Measurements from ENCODE around the gene TMEM45A.

The TMEM45A gene

DNA sequence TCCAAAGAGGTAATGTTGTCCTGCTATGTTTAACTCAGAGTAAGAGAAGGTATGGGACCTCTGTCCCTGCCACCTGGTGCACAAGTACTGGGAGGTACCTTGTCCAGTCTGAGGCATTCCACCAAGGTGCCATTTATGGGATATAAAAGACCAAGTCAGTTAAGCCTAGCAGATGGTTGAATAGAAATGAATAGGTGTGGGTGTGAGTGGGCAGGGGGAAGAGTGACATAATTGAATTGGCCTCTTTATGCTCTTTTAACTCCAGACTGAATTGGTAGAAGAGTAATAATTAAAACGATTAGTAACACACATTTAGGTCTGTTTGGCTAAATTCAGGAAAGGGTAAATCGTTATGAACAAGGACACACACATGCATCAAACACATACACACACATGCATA lies 117.5 kb downstream of the TMEM45A start:
- Histone ChIP-seq H4K20me1 (ENCODE audit: low read depth, low read length) (no peaks in the 10 kb centered on the region), H3K9me2 (replicated peaks; ENCODE audit: insufficient read depth, low read length) (no peaks in the 10 kb centered on the region), H3K36me3 (ENCODE audit: low read length) (no peaks in the 10 kb centered on the region), H3K4me3 (ENCODE audit: insufficient read depth, low read length, poor library complexity, severe bottlenecking) (no peak overlapping the region), H3K4me2 (ENCODE audit: low read depth, low read length, poor library complexity, severe bottlenecking) (no peak overlapping the region), H3K27ac (ENCODE audit: low read depth, low read length) (no peak overlapping the region), H3K9ac (ENCODE audit: low read length) (no peak overlapping the region), H2AFZ (ENCODE audit: low read depth, low read length, severe bottlenecking) (no peak overlapping the region), H3K27me3 (ENCODE audit: low read length) (no peaks in the 10 kb centered on the region), H3K9me3 (ENCODE audit: insufficient read depth, low read length) (no peaks in the 10 kb centered on the region), H3K79me2 (ENCODE audit: insufficient read depth, low read length) (no peaks in the 10 kb centered on the region), H3F3A (ENCODE audit: insufficient read depth) (no peaks in the 10 kb centered on the region)
- TF ChIP-seq CTCF (IDR thresholded peaks at IDR 0.05; ENCODE audit: insufficient read depth, low read length, poor library complexity, severe bottlenecking) (no peak), EZH2phosphoT487 (conservative IDR thresholded peaks at IDR 0.05; ENCODE audit: low read length) (no peak)

DNA sequence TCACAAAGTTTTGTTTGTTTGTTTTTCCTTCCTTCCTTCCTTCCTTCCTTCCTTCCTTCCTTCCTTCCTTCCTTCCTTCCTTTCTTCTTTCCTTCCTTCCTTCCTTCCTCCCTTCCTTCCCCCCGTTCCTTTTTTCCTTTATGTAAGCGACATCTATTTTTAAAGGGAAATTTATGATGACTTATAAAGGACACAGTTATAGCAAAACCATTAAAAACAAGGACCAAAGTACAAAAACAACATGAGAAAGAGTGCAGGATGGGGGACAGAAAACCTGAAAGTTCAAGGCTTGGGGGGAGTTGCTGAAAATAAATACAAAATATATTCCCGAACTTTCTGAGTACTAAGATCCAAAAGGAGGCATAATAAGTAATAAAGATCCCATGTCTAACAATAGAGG lies 118.8 kb downstream of the TMEM45A start:
- Histone ChIP-seq H2AFZ (ENCODE audit: low read depth, low read length, severe bottlenecking) (no peak overlapping the region), H3K36me3 (ENCODE audit: low read length) (no peaks in the 10 kb centered on the region), H3K79me2 (ENCODE audit: insufficient read depth, low read length) (no peaks in the 10 kb centered on the region), H4K20me1 (ENCODE audit: low read depth, low read length) (no peaks in the 10 kb centered on the region), H3K4me3 (ENCODE audit: insufficient read depth, low read length, poor library complexity, severe bottlenecking) (no peak overlapping the region), H3F3A (ENCODE audit: insufficient read depth) (no peaks in the 10 kb centered on the region), H3K27me3 (ENCODE audit: low read length) (no peaks in the 10 kb centered on the region), H3K9me2 (replicated peaks; ENCODE audit: insufficient read depth, low read length) (no peaks in the 10 kb centered on the region), H3K9me3 (ENCODE audit: insufficient read depth, low read length) (no peaks in the 10 kb centered on the region), H3K27ac (ENCODE audit: low read depth, low read length) (no peak overlapping the region), H3K4me2 (ENCODE audit: low read depth, low read length, poor library complexity, severe bottlenecking) (no peak overlapping the region), H3K9ac (ENCODE audit: low read length) (no peak overlapping the region)
- TF ChIP-seq EZH2phosphoT487 (conservative IDR thresholded peaks at IDR 0.05; ENCODE audit: low read length) (no peak), CTCF (IDR thresholded peaks at IDR 0.05; ENCODE audit: insufficient read depth, low read length, poor library complexity, severe bottlenecking) (no peak)

DNA sequence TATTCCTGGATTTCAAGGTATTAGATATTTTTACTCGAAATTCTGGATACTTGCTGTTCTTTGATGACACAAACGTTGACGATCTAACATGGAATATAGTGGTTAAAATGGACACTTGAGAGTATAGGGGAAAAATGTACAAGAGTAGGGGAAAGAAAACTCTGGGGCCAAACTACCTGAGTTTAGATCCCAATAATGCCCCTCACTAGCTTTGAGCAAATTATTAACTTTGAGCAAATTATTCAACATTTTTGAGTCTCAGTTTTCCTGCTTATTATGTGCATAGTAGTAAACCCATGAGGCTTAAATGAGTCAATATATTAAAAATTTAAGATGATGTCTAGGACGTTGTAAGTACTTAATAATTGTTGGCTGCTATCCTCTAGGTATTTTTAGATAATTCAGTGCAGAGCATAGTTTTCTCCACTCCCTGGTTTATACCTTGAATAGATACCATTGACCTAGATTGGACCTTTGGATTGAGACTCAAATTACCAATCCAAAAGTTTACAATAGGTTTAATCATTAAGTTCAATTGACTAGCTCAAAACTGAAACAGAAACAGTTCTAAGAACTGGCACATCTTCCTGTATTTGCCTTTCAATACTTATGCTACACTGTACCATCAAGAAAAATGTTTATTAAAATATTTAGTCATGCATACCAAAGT lies 121.4 kb downstream of the TMEM45A start:
- no peaks in the 10 kb centered on the region for H3K9me3 ChIP-seq (ENCODE audit: insufficient read depth, low read length)
- no peak overlapping the region for H3K9ac ChIP-seq (ENCODE audit: low read length)
- H4K20me1 ChIP-seq (ENCODE audit: low read depth, low read length), result no peaks in the 10 kb centered on the region
- H3K9me2 ChIP-seq (replicated peaks; ENCODE audit: insufficient read depth, low read length), result no peaks in the 10 kb centered on the region
- no peak overlapping the region for H2AFZ ChIP-seq (ENCODE audit: low read depth, low read length, severe bottlenecking)
- no peak overlapping the region for H3K4me3 ChIP-seq (ENCODE audit: insufficient read depth, low read length, poor library complexity, severe bottlenecking)
- H3K36me3 ChIP-seq (ENCODE audit: low read length), result no peaks in the 10 kb centered on the region
- TF ChIP-seq CTCF (IDR thresholded peaks at IDR 0.05; ENCODE audit: insufficient read depth, low read length, poor library complexity, severe bottlenecking) (no peak), EZH2phosphoT487 (conservative IDR thresholded peaks at IDR 0.05; ENCODE audit: low read length) (no peak)
- no peak overlapping the region for H3K4me2 ChIP-seq (ENCODE audit: low read depth, low read length, poor library complexity, severe bottlenecking)
- no peak overlapping the region for H3K27ac ChIP-seq (ENCODE audit: low read depth, low read length)
- H3K79me2 ChIP-seq (ENCODE audit: insufficient read depth, low read length), result no peaks in the 10 kb centered on the region
- no peaks in the 10 kb centered on the region for H3F3A ChIP-seq (ENCODE audit: insufficient read depth)
- H3K27me3 ChIP-seq (ENCODE audit: low read length), result no peaks in the 10 kb centered on the region

All from SU-DHL-6 (cell line).